Keratinocyte (primary cell): ENCODE results near the gene TNS3. TPM values are rescaled to one million over a fixed set of nuclear protein-coding genes. Genes with fewer than 3 reads are reported as not detected.

Source experiments
- DNase-seq: peaks from one replicate; pipeline ENCODE4 v3.0.0-alpha.2; 2011; ENCODE audit warnings: low read depth, missing footprints, low spot score
- FAIRE-seq: peaks from 2 replicates; lab custom pipeline; 2011; peaks lifted over from hg19 to GRCh38; lab: Jason Lieb, UNC
- H2AFZ ChIP-seq: 2 replicates; pipeline ENCODE4 v1.6.0; 2012; ENCODE audit warnings: low read length, control low read depth, inconsistent platforms; ENCODE audit not compliant: control insufficient read depth
- H3K27ac ChIP-seq: 2 replicates; pipeline ENCODE4 v1.5.1; 2011; ENCODE audit warnings: low read length; ENCODE audit not compliant: control insufficient read depth, insufficient read depth
- H3K27me3 ChIP-seq: 3 replicates; pipeline ENCODE4 v1.6.0; 2011; ENCODE audit warnings: low read length; ENCODE audit not compliant: control insufficient read depth, insufficient read depth; ENCODE audit errors: extremely low read depth
- H3K36me3 ChIP-seq, 2 experiments: 2 replicates in 1 of 2; 3 replicates in 1 of 2; pipeline ENCODE4 v1.5.1; 2011; ENCODE audit warnings: low read length in 2 of 2, mild to moderate bottlenecking in 1 of 2; ENCODE audit not compliant: control insufficient read depth in 2 of 2, insufficient read depth in 2 of 2; ENCODE audit errors: extremely low read depth in 1 of 2
- H3K4me1 ChIP-seq: 3 replicates; pipeline ENCODE4 v1.5.1; 2011; ENCODE audit warnings: low read length; ENCODE audit not compliant: control insufficient read depth, insufficient read depth; ENCODE audit errors: extremely low read depth
- H3K4me2 ChIP-seq: 3 replicates; pipeline ENCODE4 v1.6.0; 2011; ENCODE audit warnings: low read depth, low read length; ENCODE audit not compliant: control insufficient read depth, insufficient read depth; ENCODE audit errors: extremely low read depth
- H3K4me3 ChIP-seq, 3 experiments: fragments of 200-600 bp in 1 of 3; sonication (generic) in 1 of 3; 2 replicates in 2 of 3; 3 replicates in 1 of 3; pipeline ENCODE4 v1.5.1; 2011 to 2016; ENCODE audit warnings: low read length in 3 of 3, mild to moderate bottlenecking in 3 of 3, control low read depth in 2 of 3, inconsistent platforms in 1 of 3, low read depth in 1 of 3, mixed read lengths in 1 of 3, mixed run types in 1 of 3, moderate library complexity in 1 of 3; ENCODE audit not compliant: control insufficient read depth in 2 of 3, insufficient read depth in 2 of 3; ENCODE audit errors: extremely low read depth in 1 of 3
- H3K79me2 ChIP-seq: 2 replicates; pipeline ENCODE4 v1.6.0; 2012; ENCODE audit warnings: low read length; ENCODE audit not compliant: control insufficient read depth, insufficient read depth
- H3K9ac ChIP-seq: 3 replicates; pipeline ENCODE4 v1.6.0; 2011; ENCODE audit warnings: low read length; ENCODE audit not compliant: control insufficient read depth, insufficient read depth; ENCODE audit errors: extremely low read depth
- H3K9me1 ChIP-seq: 3 replicates; pipeline ENCODE4 v1.6.0; 2011; ENCODE audit warnings: low read length; ENCODE audit not compliant: control insufficient read depth, insufficient read depth; ENCODE audit errors: extremely low read depth
- H3K9me3 ChIP-seq: 2 replicates; pipeline ENCODE4 v1.5.1; 2012; ENCODE audit warnings: low read depth, low read length; ENCODE audit not compliant: control insufficient read depth
- H4K20me1 ChIP-seq: 3 replicates; pipeline ENCODE4 v1.6.0; 2011; ENCODE audit warnings: low read length; ENCODE audit not compliant: control insufficient read depth, insufficient read depth; ENCODE audit errors: extremely low read depth
- CTCF ChIP-seq, 3 experiments: IDR thresholded peaks in 1 of 3; conservative IDR thresholded peaks in 1 of 3; optimal IDR thresholded peaks in 1 of 3; 2 replicates in 2 of 3; 3 replicates in 1 of 3; pipeline versions ENCODE3 to v1.5.1; 2011; ENCODE audit warnings: low read length in 3 of 3, mild to moderate bottlenecking in 3 of 3, moderate library complexity in 2 of 3, control low read depth in 1 of 3, inconsistent platforms in 1 of 3; ENCODE audit not compliant: insufficient read depth in 2 of 3; ENCODE audit errors: extremely low read depth in 1 of 3
- EZH2 ChIP-seq: IDR thresholded peaks from one replicate; pipeline ENCODE4 v1.6.1; 2012; ENCODE audit warnings: inconsistent platforms, mild to moderate bottlenecking, low read length, moderate library complexity
- dilution Hi-C: fragments of 300-500 bp; cut with MboI; formaldehyde crosslinking; loops from one replicate; pipeline ENCODE4 v1.7.0; 2020; ENCODE audit warnings: low sequenced_read_pairs; ENCODE audit not compliant: extremely low pct_ligation_motif_present
- polyA plus RNA-seq, 5 experiments: library from polyadenylated mRNA; depleted of rRNA in 3 of 5; stranded (reverse) in 3 of 5; stranded (forward) in 1 of 5; unstranded in 1 of 5; fragments of >200 nt; gene quantifications; 1 replicate in 1 of 5; 2 replicates in 3 of 5; 3 replicates in 1 of 5; pipeline versions ENCODE4 v1.2.1 to v1.2.3, GENCODE V29; 2011 to 2012; ENCODE audit warnings: missing spikeins in 2 of 5, low read depth in 1 of 5, low replicate concordance in 1 of 5

TNS3 gene
- polyA plus RNA-seq, 1 donor (not counting 4 experiments of a cell fraction or from before 2014, with no cell fraction given), result 3.9 TPM

- Histone ChIP-seq H3K4me2 (no peak overlapping the region), H2AFZ (no peak overlapping the region), H3K9me3 (no peaks in the 10 kb centered on the region), H3K9me1 (no peaks in the 10 kb centered on the region), H3K4me1 (no peaks in the 10 kb centered on the region), H4K20me1 (no peaks in the 10 kb centered on the region), H3K79me2 (no peaks in the 10 kb centered on the region), H3K9ac (no peak overlapping the region), H3K27me3 (no peaks in the 10 kb centered on the region), H3K36me3 (no peaks in the 10 kb centered on the region), H3K4me3 (no peak overlapping the region), H3K27ac (no peak overlapping the region)
- no peak for DNase-seq
- dilution Hi-C loops, result no loop called here
- TF ChIP-seq EZH2, result no peak
- no peak for TF ChIP-seq CTCF (optimal IDR thresholded peaks at IDR 0.05 in 1 of 3, IDR thresholded peaks at IDR 0.05 in 1 of 3, conservative IDR thresholded peaks at IDR 0.05 in 1 of 3; ENCODE audit: extremely low read depth in 1 of 3, insufficient read depth in 2 of 3, low read length in 3 of 3)
- no peak for FAIRE-seq
Observed at GRCh38 chr7:47277321-47277781, 304.6 kb downstream of the TNS3 start.

DNA sequence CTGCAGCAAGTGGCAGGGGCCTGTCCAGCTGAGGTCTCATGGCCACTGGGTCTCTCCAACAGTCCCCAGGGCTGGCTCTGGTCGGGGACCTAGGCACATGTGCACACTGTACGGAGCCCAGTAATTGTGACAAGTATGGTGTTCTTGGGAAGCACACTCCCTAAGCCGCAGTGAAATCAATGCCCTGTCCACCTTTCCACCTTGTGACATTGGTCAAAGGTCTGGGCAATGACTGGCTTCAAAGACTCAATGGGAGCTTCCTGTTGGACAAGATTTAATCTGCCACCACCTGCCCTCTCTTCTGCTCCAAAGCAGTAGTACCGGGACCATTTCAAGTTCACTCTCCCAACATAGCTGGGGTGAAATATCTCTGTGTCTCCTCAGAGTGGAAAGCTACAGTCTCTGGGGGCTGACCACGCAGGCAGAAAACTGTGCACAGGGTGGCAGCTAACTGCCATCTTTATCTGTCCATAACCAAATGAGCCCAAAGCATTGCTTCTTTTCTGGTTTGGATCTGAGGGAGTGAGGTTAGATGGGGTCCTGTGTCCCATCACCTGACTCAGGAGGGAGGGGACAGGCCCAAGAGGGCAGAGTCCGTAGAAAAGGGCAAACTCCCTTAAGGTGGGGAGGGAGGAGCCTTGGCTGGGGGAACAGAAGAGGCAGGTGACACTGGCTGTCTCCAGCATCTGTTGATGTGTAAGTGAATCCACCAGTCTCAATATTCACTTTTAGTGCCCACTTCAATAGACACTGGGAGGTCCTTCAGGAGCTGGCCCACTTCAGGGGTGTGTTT is 307.7 kb downstream of the TNS3 start:
- no peak overlapping the region for H3K4me2 ChIP-seq
- no peak overlapping the region for H2AFZ ChIP-seq
- dilution Hi-C loops, result no loop called here
- no peaks in the 10 kb centered on the region for H3K36me3 ChIP-seq
- no peaks in the 10 kb centered on the region for H3K27me3 ChIP-seq
- H3K4me1 ChIP-seq, result no peaks in the 10 kb centered on the region
- H4K20me1 ChIP-seq, result no peaks in the 10 kb centered on the region
- no peaks in the 10 kb centered on the region for H3K9me3 ChIP-seq
- no peak overlapping the region for H3K27ac ChIP-seq
- no peak overlapping the region for H3K4me3 ChIP-seq
- FAIRE-seq, result no peak
- no peaks in the 10 kb centered on the region for H3K9me1 ChIP-seq
- no peak for TF ChIP-seq CTCF (optimal IDR thresholded peaks at IDR 0.05 in 1 of 3, IDR thresholded peaks at IDR 0.05 in 1 of 3, conservative IDR thresholded peaks at IDR 0.05 in 1 of 3; ENCODE audit: extremely low read depth in 1 of 3, insufficient read depth in 2 of 3, low read length in 3 of 3)
- TF ChIP-seq EZH2, result no peak
- no peaks in the 10 kb centered on the region for H3K79me2 ChIP-seq
- no peak for DNase-seq
- no peak overlapping the region for H3K9ac ChIP-seq
